Kidney capillary endothelial cell (primary cell): ENCODE data around the gene CNNM1.

Experiments used
- DNase-seq: peaks from one replicate; pipeline ENCODE4 v3.0.0-alpha.2; 2018; ENCODE audit warnings: low spot score

The CNNM1 gene

GRCh38 chr10:99374526-99374925 lies 45.4 kb downstream of the CNNM1 start:
- DNase-seq: no peak

GRCh38 chr10:99374972-99375371 lies 45.8 kb downstream of the CNNM1 start:
- DNase-seq: no peak

DNA sequence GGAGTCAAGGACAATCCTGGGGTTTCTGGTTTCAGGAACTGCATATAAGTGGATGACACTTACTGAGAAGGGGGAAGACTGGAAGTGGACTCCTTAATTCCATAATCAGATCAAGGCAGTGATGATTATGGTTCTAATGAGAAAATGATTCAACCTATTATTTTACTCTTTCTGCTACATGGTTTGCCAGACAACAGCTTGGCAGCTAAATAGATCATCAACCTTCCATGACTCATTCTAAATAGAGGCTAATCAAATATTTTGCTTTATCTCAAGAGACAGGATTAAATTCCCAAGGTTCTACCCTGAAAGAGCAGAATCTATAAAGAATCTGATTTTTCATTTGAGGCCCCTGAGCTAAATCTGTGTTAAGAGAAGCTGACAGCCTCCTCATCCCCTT lies 46.3 kb downstream of the CNNM1 start:
- no peak for DNase-seq

DNA sequence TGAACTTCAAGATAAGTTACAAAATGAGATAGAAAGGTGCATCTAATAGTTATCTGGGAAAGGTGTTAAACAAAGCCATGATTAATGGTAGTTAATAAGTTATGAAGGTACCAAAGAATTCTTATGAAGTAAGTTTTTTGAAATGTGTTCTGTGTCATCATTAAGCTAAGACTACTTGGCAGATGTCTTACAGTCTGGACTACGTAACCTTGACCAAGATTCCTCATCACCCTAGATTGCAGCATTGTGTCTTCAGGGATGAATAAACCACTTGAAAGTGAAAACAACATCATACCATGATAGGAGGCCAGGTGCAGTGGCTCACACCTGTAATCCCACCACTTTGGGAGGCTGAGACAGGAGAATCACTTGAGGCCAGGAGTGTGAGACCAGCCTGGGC lies 53.0 kb downstream of the CNNM1 start:
- no peak for DNase-seq

- DNase-seq: no peak
Measured at GRCh38 chr10:99387071-99387470, 57.9 kb downstream of the CNNM1 start.

DNA sequence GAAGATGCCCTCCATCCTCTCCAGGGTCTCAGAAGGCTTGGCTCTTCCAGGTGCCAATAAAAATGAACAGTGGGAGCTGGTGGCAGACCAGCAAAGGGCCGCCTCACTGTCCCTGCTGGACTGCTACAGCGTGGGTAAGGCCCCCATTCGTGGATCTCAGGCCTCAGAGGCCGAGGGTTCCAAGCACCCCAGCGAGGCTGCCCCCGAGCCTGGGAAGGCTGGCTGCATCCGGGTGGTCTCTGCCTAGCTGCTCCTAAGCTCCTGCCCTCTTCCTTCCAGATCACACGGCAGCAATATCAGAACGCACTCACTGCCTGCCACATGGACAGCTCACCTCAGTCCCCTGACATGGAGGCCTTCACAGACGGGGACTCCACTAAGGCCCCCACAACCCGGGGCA lies 58.4 kb downstream of the CNNM1 start:
- DNase-seq: no peak

GRCh38 chr10:99389729-99390480 lies 60.7 kb downstream of the CNNM1 start:
- DNase-seq: no peak

- no peak for DNase-seq
Measured at GRCh38 chr10:99391346-99391745, 62.2 kb downstream of the CNNM1 start.

DNA sequence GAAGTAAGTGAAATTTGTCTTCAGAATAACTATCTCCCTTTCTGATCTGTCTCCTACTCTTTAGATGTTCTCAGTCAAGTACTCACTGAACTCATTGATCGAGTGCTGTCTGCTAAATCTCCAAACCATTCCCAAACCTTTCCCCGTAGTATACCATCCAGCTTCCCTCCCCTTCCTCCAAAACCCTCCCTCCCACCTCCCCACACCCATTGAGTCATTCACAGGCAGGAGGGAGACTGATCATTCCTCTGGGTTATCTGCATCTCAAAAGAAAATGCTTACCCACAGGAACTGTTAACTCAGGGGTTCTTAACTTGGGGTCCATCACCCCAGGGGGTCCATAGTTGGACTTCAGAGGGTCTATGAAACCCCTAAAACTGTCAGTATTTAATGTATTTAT lies 63.9 kb downstream of the CNNM1 start:
- DNase-seq: no peak

- DNase-seq: no peak
Measured at GRCh38 chr10:99393683-99394082, 64.5 kb downstream of the CNNM1 start.

DNA sequence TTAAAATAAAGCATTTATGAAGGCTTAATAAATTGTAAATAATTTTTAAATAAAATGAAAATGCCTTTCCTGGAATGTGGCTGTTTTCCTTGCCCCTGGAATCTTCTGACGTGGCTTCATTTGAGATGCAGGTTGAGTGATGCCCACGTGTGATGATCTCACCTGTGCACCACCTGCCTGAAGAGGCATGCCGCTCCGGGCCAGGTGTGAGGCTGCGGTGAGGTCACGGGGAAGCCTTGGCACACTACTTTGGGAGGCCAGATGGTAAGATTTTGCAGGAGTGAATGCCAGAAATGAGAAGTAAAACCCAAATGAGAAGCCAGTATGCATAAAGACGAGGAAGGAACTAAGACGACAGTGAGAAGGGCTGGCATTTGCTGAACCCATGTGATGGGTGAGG lies 65.1 kb downstream of the CNNM1 start:
- no peak for DNase-seq

DNA sequence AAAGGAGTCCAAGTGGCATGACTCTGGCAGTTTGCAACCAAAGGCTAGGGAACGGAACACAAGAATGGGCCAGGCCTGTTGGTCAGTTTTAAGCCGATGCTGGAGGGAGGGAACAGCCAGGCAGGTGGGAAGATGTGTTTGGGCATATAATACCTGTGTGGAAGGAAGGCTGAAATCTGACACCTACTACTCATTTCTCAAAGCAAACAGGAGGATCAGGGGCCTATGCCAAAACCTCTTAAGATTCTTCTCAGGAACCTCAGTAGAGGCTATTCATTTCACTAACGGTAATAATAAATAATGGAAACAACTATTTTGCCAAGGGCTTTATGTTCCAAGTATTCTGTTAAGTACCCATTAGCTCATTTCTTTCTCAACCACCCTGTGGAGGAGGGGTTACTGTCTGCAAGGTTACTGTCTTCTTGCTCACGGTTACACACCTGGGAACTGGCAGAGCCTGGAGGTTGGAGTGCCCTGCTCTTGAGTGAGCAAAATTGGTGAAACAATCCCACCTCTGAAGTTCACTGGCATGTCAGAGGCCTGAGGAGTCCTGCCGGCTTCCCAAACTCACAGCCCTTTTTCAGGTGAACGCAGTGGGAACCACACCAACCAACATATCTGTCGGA lies 65.7 kb downstream of the CNNM1 start:
- no peak for DNase-seq

- DNase-seq: peak; percentile 27
Measured at GRCh38 chr10:99395750-99396445, 66.7 kb downstream of the CNNM1 start.

DNA sequence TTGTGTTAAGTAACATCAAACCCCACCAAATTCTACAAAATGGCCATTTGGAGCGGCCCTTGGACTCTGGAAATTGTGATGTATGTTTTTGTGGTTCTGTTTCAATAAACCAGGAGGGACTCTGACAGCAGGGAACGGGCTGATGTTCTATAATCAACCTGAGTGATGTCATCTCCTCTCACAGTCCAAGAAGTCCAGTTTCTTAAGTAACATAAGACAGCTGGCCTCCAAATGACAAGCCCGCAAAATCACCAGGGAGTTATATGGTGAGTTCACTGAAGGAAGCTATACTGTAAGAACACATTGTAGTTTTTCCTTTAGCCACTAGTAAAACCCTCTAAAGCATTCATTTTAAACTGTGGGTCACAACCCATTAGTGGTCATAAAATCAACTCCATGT lies 67.3 kb downstream of the CNNM1 start:
- no peak for DNase-seq

DNA sequence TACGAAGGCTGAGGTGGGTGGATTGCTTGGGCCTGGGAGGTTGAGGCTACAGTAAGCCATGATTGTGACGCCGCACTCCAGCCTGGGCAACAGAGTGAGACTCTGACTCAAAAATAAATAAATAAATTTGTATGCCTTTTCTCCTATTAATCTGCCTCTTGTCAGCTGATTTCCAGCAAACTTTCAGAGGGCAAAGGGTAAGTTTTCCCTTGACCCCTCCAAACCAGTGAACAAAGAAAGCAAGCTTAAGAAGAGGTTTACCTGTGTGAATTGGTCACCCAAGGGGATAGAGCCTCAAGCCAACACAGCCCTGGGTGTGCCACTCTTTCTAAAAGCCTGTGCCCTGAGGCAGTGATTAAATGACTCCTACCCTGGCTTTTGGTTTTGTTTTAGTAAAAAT lies 70.5 kb downstream of the CNNM1 start:
- no peak for DNase-seq

GRCh38 chr10:99403674-99404073 lies 74.5 kb downstream of the CNNM1 start:
- peak; percentile 65 for DNase-seq

DNA sequence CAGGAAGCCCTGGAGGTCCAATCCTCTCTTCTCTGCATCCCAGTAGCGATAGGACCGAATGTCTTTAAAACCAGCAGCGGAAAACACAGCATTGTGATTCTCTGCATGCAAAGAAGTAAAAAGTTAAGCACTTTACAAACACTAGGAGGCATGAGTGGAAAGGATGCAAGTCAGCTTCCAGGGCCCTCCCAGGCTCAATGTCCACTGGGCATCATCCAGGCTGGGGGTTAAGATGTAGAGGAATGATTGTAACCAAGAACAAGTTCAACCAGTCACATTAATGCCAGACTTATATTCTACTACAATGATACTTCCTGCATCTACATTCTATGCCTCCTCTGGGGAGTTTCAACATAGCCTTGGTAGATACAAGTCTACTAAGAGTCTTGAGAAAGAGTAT lies 77.0 kb downstream of the CNNM1 start:
- no peak for DNase-seq

DNA sequence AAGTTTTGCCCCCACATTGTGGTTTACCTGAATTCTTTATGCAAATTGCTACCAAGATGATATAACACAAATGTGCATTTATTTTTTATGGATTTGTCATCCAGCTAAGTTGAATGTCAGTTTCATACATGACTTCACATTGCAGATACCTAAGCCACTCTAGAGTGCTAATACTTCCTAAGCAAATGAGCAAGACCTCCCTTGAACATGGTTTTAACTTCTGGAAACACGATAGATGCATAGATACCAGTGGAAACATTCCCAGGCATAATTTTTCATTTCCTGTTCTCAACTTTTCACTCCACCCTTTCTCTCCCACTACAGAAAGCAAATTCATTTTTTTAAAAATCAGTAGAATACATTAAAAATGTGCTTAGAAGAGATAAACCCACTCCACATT lies 81.0 kb downstream of the CNNM1 start:
- DNase-seq: no peak

GRCh38 chr10:99410876-99411275 lies 81.7 kb downstream of the CNNM1 start:
- no peak for DNase-seq

- DNase-seq: no peak
Measured at GRCh38 chr10:99411546-99411945, 82.4 kb downstream of the CNNM1 start.

- no peak for DNase-seq
Measured at GRCh38 chr10:99412099-99412498, 82.9 kb downstream of the CNNM1 start.

- DNase-seq: no peak
Measured at GRCh38 chr10:99418910-99419624, 89.9 kb downstream of the CNNM1 start.

GRCh38 chr10:99419688-99420087 lies 90.5 kb downstream of the CNNM1 start:
- no peak for DNase-seq
